Measurements from ENCODE around the gene NYNRIN. TPM values are rescaled to one million over a fixed set of nuclear protein-coding genes. Genes with fewer than 3 reads are reported as not detected.

NYNRIN gene
- total RNA-seq, 1 donor from 2014 or later, result 5.0 TPM

Other genes with a start within 250 kb of the NYNRIN start
- 44.8 TPM for gene IRF9, start 237.7 kb upstream of the NYNRIN start, total RNA-seq
- gene REC8, start 226.9 kb upstream of the NYNRIN start, total RNA-seq, result 5.7 TPM
- gene IPO4, start 210.2 kb upstream of the NYNRIN start, total RNA-seq, result 15.7 TPM
- gene TM9SF1, start 203.6 kb upstream of the NYNRIN start, total RNA-seq, result 19.1 TPM
- gene TSSK4, start 193.3 kb upstream of the NYNRIN start, total RNA-seq, result not detected
- 30.0 TPM for gene CHMP4A, start 185.5 kb upstream of the NYNRIN start, total RNA-seq
- 16.7 TPM for gene MDP1, start 182.9 kb upstream of the NYNRIN start, total RNA-seq
- gene NEDD8, start 166.6 kb upstream of the NYNRIN start, total RNA-seq, result 167 TPM
- 33.2 TPM for gene GMPR2, start 166.1 kb upstream of the NYNRIN start, total RNA-seq
- gene TINF2, start 156.4 kb upstream of the NYNRIN start, total RNA-seq, result 42.3 TPM
- gene TGM1, start 135.8 kb upstream of the NYNRIN start, total RNA-seq, result 0.48 TPM
- gene RABGGTA, start 127.4 kb upstream of the NYNRIN start, total RNA-seq, result 13.3 TPM
- gene DHRS1, start 99.2 kb upstream of the NYNRIN start, total RNA-seq, result 8.5 TPM
- 28.3 TPM for gene NOP9, start 99.2 kb upstream of the NYNRIN start, total RNA-seq
- gene CIDEB, start 91.0 kb upstream of the NYNRIN start, total RNA-seq, result 2.4 TPM
- 2.2 TPM for gene LTB4R2, start 88.9 kb upstream of the NYNRIN start, total RNA-seq
- 1.8 TPM for gene LTB4R, start 87.5 kb upstream of the NYNRIN start, total RNA-seq
- gene ADCY4, start 63.9 kb upstream of the NYNRIN start, total RNA-seq, result 71.9 TPM
- 3.5 TPM for gene RIPK3, start 59.0 kb upstream of the NYNRIN start, total RNA-seq
- 13.3 TPM for gene NFATC4, start 30.8 kb upstream of the NYNRIN start, total RNA-seq
- gene CBLN3, start 30.7 kb downstream of the NYNRIN start, total RNA-seq, result 1.2 TPM
- 23.5 TPM for gene KHNYN, start 31.0 kb downstream of the NYNRIN start, total RNA-seq
- gene SDR39U1, start 43.8 kb downstream of the NYNRIN start, total RNA-seq, result 58.5 TPM
- gene CMA1, start 109.3 kb downstream of the NYNRIN start, total RNA-seq, result 0.46 TPM
- 2.2 TPM for gene CTSG, start 177.2 kb downstream of the NYNRIN start, total RNA-seq
- 0.48 TPM for gene GZMH, start 210.7 kb downstream of the NYNRIN start, total RNA-seq
- gene GZMB, start 235.2 kb downstream of the NYNRIN start, total RNA-seq, result 0.48 TPM

All from cardiac septum (tissue), 1 donor.